ENCODE results near the gene COBLL1.
"Not testable (repeated sequence)": the region's sequence is repeated elsewhere in the genome, so short reads cannot be mapped to it uniquely, and the experiment has no call there.

Gene COBLL1

GRCh38 chr2:164747783-164748433 is 93.7 kb downstream of the COBLL1 start:
- DNase-seq = no peak

- no peak for DNase-seq
Measured at GRCh38 chr2:164747140-164747539, 94.5 kb downstream of the COBLL1 start.

GRCh38 chr2:164746713-164747112 is 94.9 kb downstream of the COBLL1 start:
- DNase-seq = no peak

GRCh38 chr2:164745012-164745797 is 96.4 kb downstream of the COBLL1 start:
- DNase-seq = no peak

GRCh38 chr2:164742738-164743317 is 98.8 kb downstream of the COBLL1 start:
- no peak for DNase-seq

- no peak for DNase-seq
Measured at GRCh38 chr2:164739966-164740365, 101.7 kb downstream of the COBLL1 start.

GRCh38 chr2:164737612-164738081 is 104.0 kb downstream of the COBLL1 start:
- DNase-seq = peak; percentile 16

GRCh38 chr2:164735309-164735919 is 106.2 kb downstream of the COBLL1 start:
- no peak for DNase-seq

- DNase-seq = no peak
Measured at GRCh38 chr2:164734196-164734595, 107.4 kb downstream of the COBLL1 start.

GRCh38 chr2:164725542-164725941 is 116.1 kb downstream of the COBLL1 start:
- no peak for DNase-seq

- no peak for DNase-seq
Measured at GRCh38 chr2:164722616-164723338, 118.8 kb downstream of the COBLL1 start.

GRCh38 chr2:164721430-164721829 is 120.2 kb downstream of the COBLL1 start:
- no peak for DNase-seq

- DNase-seq = no peak
Measured at GRCh38 chr2:164719996-164720941, 121.4 kb downstream of the COBLL1 start.

GRCh38 chr2:164717000-164717803 is 124.4 kb downstream of the COBLL1 start:
- DNase-seq = peak; percentile 4

GRCh38 chr2:164714471-164714870 is 127.2 kb downstream of the COBLL1 start:
- DNase-seq = no peak

GRCh38 chr2:164711766-164712138 is 129.9 kb downstream of the COBLL1 start:
- DNase-seq = no peak

- no peak for DNase-seq
Measured at GRCh38 chr2:164710837-164711765, 130.5 kb downstream of the COBLL1 start.

- DNase-seq = not testable (repeated sequence)
Measured at GRCh38 chr2:164710252-164710836, 131.3 kb downstream of the COBLL1 start.

GRCh38 chr2:164706522-164706921 is 135.1 kb downstream of the COBLL1 start:
- no peak for DNase-seq
